ENCODE measurements around the gene TMEM225B.
A peak's percentile ranks its signal among the peaks of the same experiment; 100 is the strongest.
"Not testable (repeated sequence)": the region's sequence is repeated elsewhere in the genome, so short reads cannot be mapped to it uniquely, and the experiment has no call there.

TMEM225B gene

GRCh38 chr7:99562114-99562784 is 35.8 kb upstream of the TMEM225B start:
- Mint-ChIP-seq H3K36me3 (ENCODE audit: insufficient read depth) (peaks cover 75% of the 10 kb centered on the region), H3K4me3 (no peak overlapping the region), H3K27ac (peak overlapping the region in 1 of 2 donors; percentile 78), H3K27me3 (no peaks in the 10 kb centered on the region), H3K9me3 (no peaks in the 10 kb centered on the region), H3K4me1 (ENCODE audit: low read depth in 2 of 2) (peaks cover 36 to 56% of the 10 kb centered on the region in 2 donors)
- no peak for ATAC-seq (replicated peaks)
- no peak for DNase-seq

GRCh38 chr7:99562832-99563231 is 35.2 kb upstream of the TMEM225B start:
- H3K36me3 Mint-ChIP-seq (ENCODE audit: insufficient read depth), result peaks cover 75% of the 10 kb centered on the region
- no peak for DNase-seq

GRCh38 chr7:99563650-99564049 is 34.4 kb upstream of the TMEM225B start:
- Mint-ChIP-seq H3K27ac (no peak overlapping the region), H3K27me3 (no peaks in the 10 kb centered on the region), H3K4me1 (ENCODE audit: low read depth in 2 of 2) (peaks cover 27 to 47% of the 10 kb centered on the region in 2 donors), H3K4me3 (no peak overlapping the region), H3K9me3 (no peaks in the 10 kb centered on the region), H3K36me3 (ENCODE audit: insufficient read depth) (peaks cover 72% of the 10 kb centered on the region)
- no peak for DNase-seq
- ATAC-seq (replicated peaks), result no peak

More at GRCh38 chr7:99562832-99563231, 35.2 kb upstream of the TMEM225B start:
- H3K4me3 Mint-ChIP-seq, result no peak overlapping the region
- H3K9me3 Mint-ChIP-seq, result no peaks in the 10 kb centered on the region
- peaks cover 32 to 51% of the 10 kb centered on the region in 2 donors for H3K4me1 Mint-ChIP-seq (ENCODE audit: low read depth in 2 of 2)
- no peaks in the 10 kb centered on the region for H3K27me3 Mint-ChIP-seq
- ATAC-seq (replicated peaks), result no peak
- peak overlapping the region in 1 of 2 donors; percentile 78 for H3K27ac Mint-ChIP-seq

GRCh38 chr7:99568770-99569169 is 29.3 kb upstream of the TMEM225B start:
- H3K4me3 Mint-ChIP-seq; H3K9me3 Mint-ChIP-seq; H3K27me3 Mint-ChIP-seq; DNase-seq; ATAC-seq (replicated peaks): not testable (repeated sequence)
- H3K27ac Mint-ChIP-seq, result peak overlapping the region; percentile 5 to 52
- H3K36me3 Mint-ChIP-seq (ENCODE audit: insufficient read depth), result peaks cover 45% of the 10 kb centered on the region
- H3K4me1 Mint-ChIP-seq (ENCODE audit: low read depth in 2 of 2), result peaks cover 8 to 19% of the 10 kb centered on the region in 2 donors

- Mint-ChIP-seq H3K4me3 (no peak overlapping the region), H3K4me1 (ENCODE audit: low read depth in 2 of 2) (peaks cover 0 to 4% of the 10 kb centered on the region in 2 donors), H3K27ac (peak overlapping the region; percentile 47 to 51), H3K27me3 (no peaks in the 10 kb centered on the region), H3K36me3 (ENCODE audit: insufficient read depth) (peaks cover 29% of the 10 kb centered on the region), H3K9me3 (no peaks in the 10 kb centered on the region)
- ATAC-seq (replicated peaks) (no peak), DNase-seq (no peak)
Measured at GRCh38 chr7:99571768-99572167, 26.3 kb upstream of the TMEM225B start.

GRCh38 chr7:99573257-99573656 is 24.8 kb upstream of the TMEM225B start:
- DNase-seq, result no peak
- Mint-ChIP-seq H3K27ac (peak overlapping the region in 1 of 2 donors; percentile 53), H3K36me3 (ENCODE audit: insufficient read depth) (peaks cover 28% of the 10 kb centered on the region), H3K9me3 (no peaks in the 10 kb centered on the region), H3K4me3 (no peak overlapping the region), H3K27me3 (no peaks in the 10 kb centered on the region), H3K4me1 (ENCODE audit: low read depth in 2 of 2) (peaks cover 0 to 4% of the 10 kb centered on the region in 2 donors)
- ATAC-seq (replicated peaks), result no peak

- no peaks in the 10 kb centered on the region for H3K27me3 Mint-ChIP-seq
- no peaks in the 10 kb centered on the region for H3K9me3 Mint-ChIP-seq
- no peak for DNase-seq
- H3K4me3 Mint-ChIP-seq, result no peak overlapping the region
- ATAC-seq (replicated peaks), result no peak
- H3K27ac Mint-ChIP-seq, result no peak overlapping the region
- peaks cover 5 to 14% of the 10 kb centered on the region in 2 donors for H3K4me1 Mint-ChIP-seq (ENCODE audit: low read depth in 2 of 2)
- peaks cover 24% of the 10 kb centered on the region for H3K36me3 Mint-ChIP-seq (ENCODE audit: insufficient read depth)
Measured at GRCh38 chr7:99576251-99576650, 21.8 kb upstream of the TMEM225B start.

GRCh38 chr7:99579281-99579955 is 18.6 kb upstream of the TMEM225B start:
- Mint-ChIP-seq H3K4me3 (peak overlapping the region; percentile 87 to 91), H3K4me1 (ENCODE audit: low read depth in 2 of 2) (peaks cover 6 to 11% of the 10 kb centered on the region in 2 donors), H3K27me3 (no peaks in the 10 kb centered on the region), H3K9me3 (no peaks in the 10 kb centered on the region), H3K36me3 (ENCODE audit: insufficient read depth) (peaks cover 13% of the 10 kb centered on the region), H3K27ac (peak overlapping the region; percentile 76 to 91)
- DNase-seq, result no peak
- no peak for ATAC-seq (replicated peaks)

- ATAC-seq (replicated peaks) (peak; percentile 86), DNase-seq (peak; percentile 40 to 46 (median 43))
- peak overlapping the region; percentile 76 to 91 for H3K27ac Mint-ChIP-seq
- H3K36me3 Mint-ChIP-seq (ENCODE audit: insufficient read depth), result peaks cover 13% of the 10 kb centered on the region
- no peaks in the 10 kb centered on the region for H3K9me3 Mint-ChIP-seq
- H3K27me3 Mint-ChIP-seq, result peaks cover 0 to 2% of the 10 kb centered on the region in 2 donors
- H3K4me3 Mint-ChIP-seq, result peak overlapping the region; percentile 87 to 91
- peaks cover 6 to 11% of the 10 kb centered on the region in 2 donors for H3K4me1 Mint-ChIP-seq (ENCODE audit: low read depth in 2 of 2)
Measured at GRCh38 chr7:99579956-99580777, 17.9 kb upstream of the TMEM225B start.

- peaks cover 6 to 11% of the 10 kb centered on the region in 2 donors for H3K4me1 Mint-ChIP-seq (ENCODE audit: low read depth in 2 of 2)
- H3K9me3 Mint-ChIP-seq; H3K36me3 Mint-ChIP-seq (ENCODE audit: insufficient read depth); H3K27me3 Mint-ChIP-seq; DNase-seq; ATAC-seq (replicated peaks): not testable (repeated sequence)
- H3K4me3 Mint-ChIP-seq, result peak overlapping the region; percentile 87 to 91
- H3K27ac Mint-ChIP-seq, result peak overlapping the region; percentile 76 to 91
Measured at GRCh38 chr7:99580778-99581332, 17.2 kb upstream of the TMEM225B start.

- ATAC-seq (replicated peaks) (no peak), DNase-seq (no peak)
- Mint-ChIP-seq H3K27me3 (peaks cover 18 to 32% of the 10 kb centered on the region in 2 donors), H3K27ac (no peak overlapping the region), H3K9me3 (no peaks in the 10 kb centered on the region), H3K4me3 (no peak overlapping the region), H3K36me3 (ENCODE audit: insufficient read depth) (no peaks in the 10 kb centered on the region), H3K4me1 (ENCODE audit: low read depth in 2 of 2) (no peaks in the 10 kb centered on the region)
Measured at GRCh38 chr7:99588868-99589267, 9.2 kb upstream of the TMEM225B start.

GRCh38 chr7:99594948-99595745 is 2.9 kb upstream of the TMEM225B start:
- H3K4me1 Mint-ChIP-seq (ENCODE audit: low read depth in 2 of 2), result no peaks in the 10 kb centered on the region
- DNase-seq, result no peak
- H3K4me3 Mint-ChIP-seq, result no peak overlapping the region
- no peak for ATAC-seq (replicated peaks)
- no peaks in the 10 kb centered on the region for H3K36me3 Mint-ChIP-seq (ENCODE audit: insufficient read depth)
- H3K27me3 Mint-ChIP-seq, result no peaks in the 10 kb centered on the region
- H3K27ac Mint-ChIP-seq, result no peak overlapping the region
- H3K9me3 Mint-ChIP-seq, result no peaks in the 10 kb centered on the region

Data from effector memory CD8-positive, alpha-beta T cell (primary cell).